HG03439 (cell line): ENCODE results near the gene DPP6.
"Not testable (repeated sequence)": the region's sequence is repeated elsewhere in the genome, so short reads cannot be mapped to it uniquely, and the experiment has no call there.

Source experiments
- ATAC-seq: cut with Tn5 transposase; IDR thresholded peaks from one replicate; pipeline ENCODE4 v1.9.1; 2021; ENCODE audit warnings: mild to moderate bottlenecking, moderate library complexity; ENCODE audit not compliant: unreplicated experiment

Gene DPP6

GRCh38 chr7:154051643-154052529, at the start of gene DPP6:
TSS of gene DPP6 (plus strand) at chr7:154052398.
- ATAC-seq: not testable (repeated sequence)

- ATAC-seq: not testable (repeated sequence)
These were observed 42.7 kb upstream of the DPP6 start for GRCh38 chr7:154009423-154009911.

GRCh38 chr7:154010726-154011568, 41.3 kb upstream of the DPP6 start:
- not testable (repeated sequence) for ATAC-seq

GRCh38 chr7:154012800-154013199, 39.4 kb upstream of the DPP6 start:
- ATAC-seq: not testable (repeated sequence)

GRCh38 chr7:154015636-154016035, 36.6 kb upstream of the DPP6 start:
- not testable (repeated sequence) for ATAC-seq

- not testable (repeated sequence) for ATAC-seq
These were observed 33.8 kb upstream of the DPP6 start for GRCh38 chr7:154018354-154018753.

GRCh38 chr7:154027805-154028204, 24.4 kb upstream of the DPP6 start:
- ATAC-seq: not testable (repeated sequence)

GRCh38 chr7:154030476-154031080, 21.6 kb upstream of the DPP6 start:
- ATAC-seq: not testable (repeated sequence)

- peak; percentile 83 for ATAC-seq
These were observed 12.6 kb upstream of the DPP6 start for GRCh38 chr7:154039466-154040165.

- not testable (repeated sequence) for ATAC-seq
These were observed 1.8 kb upstream of the DPP6 start for GRCh38 chr7:154050394-154050793.

- not testable (repeated sequence) for ATAC-seq
These were observed 1.1 kb upstream of the DPP6 start for GRCh38 chr7:154051006-154051642.

GRCh38 chr7:154052530-154053252, 493 bp downstream of the DPP6 start:
- ATAC-seq: not testable (repeated sequence)

GRCh38 chr7:154053466-154054312, 1.5 kb downstream of the DPP6 start:
- ATAC-seq: not testable (repeated sequence)

GRCh38 chr7:154054664-154055063, 2.5 kb downstream of the DPP6 start:
- not testable (repeated sequence) for ATAC-seq

- ATAC-seq: not testable (repeated sequence)
These were observed 3.4 kb downstream of the DPP6 start for GRCh38 chr7:154055491-154056106.

- not testable (repeated sequence) for ATAC-seq
These were observed 6.6 kb downstream of the DPP6 start for GRCh38 chr7:154058783-154059182.

- not testable (repeated sequence) for ATAC-seq
These were observed 8.4 kb downstream of the DPP6 start for GRCh38 chr7:154060551-154060950.

- ATAC-seq: not testable (repeated sequence)
These were observed 19.6 kb downstream of the DPP6 start for GRCh38 chr7:154071833-154072232.
